ENCODE data around the gene ALDH3B1. TPM values are rescaled to one million over a fixed set of nuclear protein-coding genes. Genes with fewer than 3 reads are reported as not detected.

The ALDH3B1 gene
- total and polyA plus RNA-seq, 9 of the 15 experiments (the other 6 are each of a cell fraction or from before 2014, with no cell fraction given), result 0.01 to 0.35 (median 0.07) TPM; not detected in 2

DNA sequence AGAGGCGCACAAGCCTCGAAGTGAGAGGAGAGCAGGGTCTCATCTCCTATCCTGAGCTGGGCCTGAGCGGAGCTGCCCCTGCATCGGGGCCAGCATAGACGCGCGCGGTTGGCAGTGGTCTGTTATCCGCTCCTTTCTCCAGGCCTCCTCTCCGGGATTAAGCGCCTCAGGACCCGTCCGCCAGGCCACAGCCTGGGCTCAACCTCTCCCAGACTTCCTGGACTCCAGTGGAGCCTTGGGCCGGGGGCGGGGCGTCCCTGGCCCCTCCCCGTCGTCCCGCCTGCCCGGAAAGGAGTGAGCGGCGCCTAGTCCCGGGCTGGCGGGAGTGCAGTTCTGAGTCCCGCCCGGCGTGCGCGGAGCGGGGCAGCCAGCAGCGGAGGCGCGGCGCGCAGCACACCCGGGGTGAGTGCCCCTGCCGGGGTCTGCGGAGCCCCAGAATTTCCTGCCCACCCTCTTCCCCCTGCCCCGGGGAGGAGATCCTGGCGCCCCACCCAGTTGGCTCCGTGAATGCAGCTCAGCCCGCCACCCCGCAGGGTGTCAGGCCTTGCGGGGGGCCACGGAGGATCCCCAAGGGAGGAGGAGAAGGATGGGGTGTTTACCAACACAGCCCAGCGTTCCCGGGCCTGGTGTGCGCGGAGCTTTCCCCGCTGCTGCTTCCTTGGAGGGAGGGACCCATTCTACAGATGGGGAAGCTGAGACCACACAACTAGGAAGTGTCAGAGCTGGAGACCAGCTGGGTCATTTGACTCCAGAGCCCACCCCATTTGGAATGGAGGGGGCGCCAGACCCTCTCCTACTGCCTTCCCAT, 28.8 kb downstream of the ALDH3B1 start, which contains the start of gene TCIRG1 (continued):
- TF ChIP-seq ZNF217 (CRISPR knock-in tag; IDR thresholded peaks at IDR 0.05), result no peak
- no peak for TF ChIP-seq MCM2 (IDR thresholded peaks at IDR 0.05; ENCODE audit: low read depth)
- no peak for TF ChIP-seq ZNF324 (CRISPR knock-in tag; IDR thresholded peaks at IDR 0.05)
- TF ChIP-seq KLF10 (CRISPR knock-in tag; IDR thresholded peaks at IDR 0.05), result no peak
- TF ChIP-seq ZFPM2 (CRISPR knock-in tag; IDR thresholded peaks at IDR 0.05), result no peak
- TF ChIP-seq DACH1 (IDR thresholded peaks at IDR 0.05; ENCODE audit: partially characterized antibody), result peak; percentile 50
- TF ChIP-seq, protein P1, sequence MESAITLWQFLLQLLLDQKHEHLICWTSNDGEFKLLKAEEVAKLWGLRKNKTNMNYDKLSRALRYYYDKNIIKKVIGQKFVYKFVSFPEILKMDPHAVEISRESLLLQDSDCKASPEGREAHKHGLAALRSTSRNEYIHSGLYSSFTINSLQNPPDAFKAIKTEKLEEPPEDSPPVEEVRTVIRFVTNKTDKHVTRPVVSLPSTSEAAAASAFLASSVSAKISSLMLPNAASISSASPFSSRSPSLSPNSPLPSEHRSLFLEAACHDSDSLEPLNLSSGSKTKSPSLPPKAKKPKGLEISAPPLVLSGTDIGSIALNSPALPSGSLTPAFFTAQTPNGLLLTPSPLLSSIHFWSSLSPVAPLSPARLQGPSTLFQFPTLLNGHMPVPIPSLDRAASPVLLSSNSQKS (CRISPR knock-in tag; IDR thresholded peaks at IDR 0.05), result no peak
- no peak for TF ChIP-seq EP300 (IDR thresholded peaks at IDR 0.05; ENCODE audit: low read length)
- no peak for TF ChIP-seq MTA1 (IDR thresholded peaks at IDR 0.05; ENCODE audit: borderline replicate concordance)
- no peak for TF ChIP-seq ZNF253 (CRISPR knock-in tag; conservative IDR thresholded peaks at IDR 0.05)
- no peak for TF ChIP-seq KAT2B (IDR thresholded peaks at IDR 0.05; ENCODE audit: low read depth, low read length)
- TF ChIP-seq, protein P2, sequence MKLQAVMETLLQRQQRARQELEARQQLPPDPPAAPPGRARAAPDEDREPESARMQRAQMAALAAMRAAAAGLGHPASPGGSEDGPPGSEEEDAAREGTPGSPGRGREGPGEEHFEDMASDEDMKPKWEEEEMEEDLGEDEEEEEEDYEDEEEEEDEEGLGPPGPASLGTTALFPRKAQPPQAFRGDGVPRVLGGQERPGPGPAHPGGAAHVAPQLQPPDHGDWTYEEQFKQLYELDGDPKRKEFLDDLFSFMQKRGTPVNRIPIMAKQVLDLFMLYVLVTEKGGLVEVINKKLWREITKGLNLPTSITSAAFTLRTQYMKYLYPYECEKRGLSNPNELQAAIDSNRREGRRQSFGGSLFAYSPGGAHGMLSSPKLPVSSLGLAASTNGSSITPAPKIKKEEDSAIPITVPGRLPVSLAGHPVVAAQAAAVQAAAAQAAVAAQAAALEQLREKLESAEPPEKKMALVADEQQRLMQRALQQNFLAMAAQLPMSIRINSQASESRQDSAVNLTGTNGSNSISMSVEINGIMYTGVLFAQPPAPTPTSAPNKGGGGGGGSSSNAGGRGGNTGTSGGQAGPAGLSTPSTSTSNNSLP (IDR thresholded peaks at IDR 0.05; ENCODE audit: borderline replicate concordance, low read depth, low read length), result no peak
- TF ChIP-seq CCAR2 (IDR thresholded peaks at IDR 0.05; ENCODE audit: low read depth, low read length), result no peak
- TF ChIP-seq, protein P3, sequence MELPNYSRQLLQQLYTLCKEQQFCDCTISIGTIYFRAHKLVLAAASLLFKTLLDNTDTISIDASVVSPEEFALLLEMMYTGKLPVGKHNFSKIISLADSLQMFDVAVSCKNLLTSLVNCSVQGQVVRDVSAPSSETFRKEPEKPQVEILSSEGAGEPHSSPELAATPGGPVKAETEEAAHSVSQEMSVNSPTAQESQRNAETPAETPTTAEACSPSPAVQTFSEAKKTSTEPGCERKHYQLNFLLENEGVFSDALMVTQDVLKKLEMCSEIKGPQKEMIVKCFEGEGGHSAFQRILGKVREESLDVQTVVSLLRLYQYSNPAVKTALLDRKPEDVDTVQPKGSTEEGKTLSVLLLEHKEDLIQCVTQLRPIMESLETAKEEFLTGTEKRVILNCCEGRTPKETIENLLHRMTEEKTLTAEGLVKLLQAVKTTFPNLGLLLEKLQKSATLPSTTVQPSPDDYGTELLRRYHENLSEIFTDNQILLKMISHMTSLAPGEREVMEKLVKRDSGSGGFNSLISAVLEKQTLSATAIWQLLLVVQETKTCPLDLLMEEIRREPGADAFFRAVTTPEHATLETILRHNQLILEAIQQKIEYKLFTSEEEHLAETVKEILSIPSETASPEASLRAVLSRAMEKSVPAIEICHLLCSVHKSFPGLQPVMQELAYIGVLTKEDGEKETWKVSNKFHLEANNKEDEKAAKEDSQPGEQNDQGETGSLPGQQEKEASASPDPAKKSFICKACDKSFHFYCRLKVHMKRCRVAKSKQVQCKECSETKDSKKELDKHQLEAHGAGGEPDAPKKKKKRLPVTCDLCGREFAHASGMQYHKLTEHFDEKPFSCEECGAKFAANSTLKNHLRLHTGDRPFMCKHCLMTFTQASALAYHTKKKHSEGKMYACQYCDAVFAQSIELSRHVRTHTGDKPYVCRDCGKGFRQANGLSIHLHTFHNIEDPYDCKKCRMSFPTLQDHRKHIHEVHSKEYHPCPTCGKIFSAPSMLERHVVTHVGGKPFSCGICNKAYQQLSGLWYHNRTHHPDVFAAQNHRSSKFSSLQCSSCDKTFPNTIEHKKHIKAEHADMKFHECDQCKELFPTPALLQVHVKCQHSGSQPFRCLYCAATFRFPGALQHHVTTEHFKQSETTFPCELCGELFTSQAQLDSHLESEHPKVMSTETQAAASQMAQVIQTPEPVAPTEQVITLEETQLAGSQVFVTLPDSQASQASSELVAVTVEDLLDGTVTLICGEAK (IDR thresholded peaks at IDR 0.05), result no peak
- TF ChIP-seq, protein P3 (CRISPR knock-in tag; IDR thresholded peaks at IDR 0.05), result no peak
- TF ChIP-seq STAG1 (CRISPR knock-in tag; IDR thresholded peaks at IDR 0.05; ENCODE audit: borderline replicate concordance), result no peak
- TF ChIP-seq PRMT5 (CRISPR knock-in tag; IDR thresholded peaks at IDR 0.05), result no peak
- TF ChIP-seq PURB (CRISPR knock-in tag; IDR thresholded peaks at IDR 0.05; ENCODE audit: low read depth), result no peak

Data from K562 (cell line).